Brain microvascular endothelial cell (primary cell): ENCODE data around the gene PIK3R2.

Experiments used
- DNase-seq: peaks from one replicate; pipeline ENCODE4 v3.0.0-alpha.2; 2020
- H3K27ac ChIP-seq: fragments of 250-450 bp; sonication (Bioruptor Pico); 2 replicates; pipeline ENCODE4 v1.5.1; 2020; ENCODE audit warnings: mild to moderate bottlenecking, moderate library complexity
- H3K27me3 ChIP-seq: fragments of 250-450 bp; sonication (Bioruptor Pico); replicated peaks from 2 replicates; pipeline ENCODE4 v1.5.1; 2020; ENCODE audit warnings: mild to moderate bottlenecking
- H3K36me3 ChIP-seq: fragments of 250-450 bp; sonication (Bioruptor Pico); replicated peaks from 2 replicates; pipeline ENCODE4 v1.5.1; 2020; ENCODE audit warnings: mild to moderate bottlenecking
- H3K4me3 ChIP-seq: 2 replicates; pipeline ENCODE4 v1.5.1; 2011; ENCODE audit warnings: low read depth, mild to moderate bottlenecking, control low read depth, low read length, moderate library complexity
- CTCF ChIP-seq: IDR thresholded peaks from 2 replicates; pipeline ENCODE4 v1.5.1; 2011; ENCODE audit warnings: low read depth, mild to moderate bottlenecking, moderate library complexity, low read length, control low read depth, inconsistent platforms; ENCODE audit errors: missing control alignments
- in situ Hi-C: cut with HindIII; loops from 2 replicates; pipeline ENCODE4 v1.10.0; 2017; ENCODE audit warnings: low sequenced_read_pairs, low pct_ligation_motif_present

The PIK3R2 gene

DNA sequence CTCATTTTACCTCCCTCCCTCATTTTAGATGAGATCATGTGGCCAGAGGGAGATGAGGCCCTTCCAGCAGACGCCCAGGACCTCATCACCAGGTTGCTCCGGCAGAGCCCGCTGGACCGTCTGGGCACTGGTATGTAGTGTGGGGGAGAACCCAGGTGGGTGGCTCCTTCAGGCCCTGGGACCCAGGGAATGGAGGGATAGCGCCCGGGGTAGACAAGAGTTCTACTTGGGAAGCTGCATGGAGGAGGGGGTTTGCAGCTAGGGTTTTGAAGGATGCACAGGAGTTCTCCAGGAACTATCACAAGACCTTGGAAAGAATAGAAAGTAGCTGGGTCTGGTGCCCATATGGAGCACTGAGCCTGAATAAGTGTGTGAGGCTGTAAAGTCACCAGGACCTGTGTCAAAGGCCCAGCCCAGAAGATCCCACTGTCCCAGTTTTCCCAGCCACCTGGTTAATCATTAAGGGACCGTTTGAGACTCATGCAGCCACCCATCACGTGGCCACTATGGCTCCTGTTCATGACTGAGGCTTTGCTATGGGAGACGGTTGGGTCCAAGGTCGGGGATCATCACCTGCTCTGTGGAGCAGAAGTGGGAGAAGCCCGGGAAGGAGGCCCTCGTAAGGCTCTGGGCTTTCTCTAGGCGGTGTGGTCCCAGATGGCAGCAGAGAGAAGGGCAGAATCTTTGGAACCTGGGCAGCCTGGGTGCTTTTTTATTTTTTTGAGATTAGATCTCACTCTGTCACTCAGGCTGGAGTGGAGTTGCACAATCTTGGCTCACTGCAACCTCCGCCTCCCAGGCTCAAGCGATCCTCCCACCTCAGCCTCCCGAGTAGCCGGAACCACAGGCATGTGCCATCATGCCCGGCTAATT, 17.0 kb upstream of the PIK3R2 start:
- no peak for DNase-seq
- no peak overlapping the region for H3K4me3 ChIP-seq
- in situ Hi-C loops = no loop called here
- H3K27me3 ChIP-seq = no peaks in the 10 kb centered on the region
- H3K36me3 ChIP-seq = peaks cover 11% of the 10 kb centered on the region
- TF ChIP-seq CTCF = no peak
- H3K27ac ChIP-seq = no peak overlapping the region

DNA sequence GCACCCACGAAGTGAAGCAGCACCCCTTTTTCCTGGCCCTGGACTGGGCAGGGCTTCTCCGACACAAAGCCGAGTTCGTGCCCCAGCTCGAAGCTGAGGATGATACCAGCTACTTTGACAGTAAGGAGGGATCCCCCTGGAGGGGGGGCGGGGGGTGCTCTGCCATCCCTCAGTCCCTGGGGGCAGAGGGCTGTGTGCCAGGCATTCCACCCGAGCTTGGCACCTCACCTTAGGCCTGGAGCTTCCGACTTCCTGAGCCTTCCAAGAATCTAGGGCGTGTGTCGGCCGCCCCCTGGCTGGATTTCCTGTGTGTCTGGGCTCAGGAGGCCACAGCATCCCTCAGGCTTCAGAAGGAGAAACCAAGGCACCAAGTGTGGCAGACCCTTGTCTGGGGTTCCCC, 15.7 kb upstream of the PIK3R2 start:
- Histone ChIP-seq H3K4me3 (no peak overlapping the region), H3K27me3 (no peaks in the 10 kb centered on the region), H3K27ac (no peak overlapping the region), H3K36me3 (peaks cover 13% of the 10 kb centered on the region)
- in situ Hi-C loops = no loop called here
- TF ChIP-seq CTCF = no peak
- no peak for DNase-seq

- Histone ChIP-seq H3K27me3 (no peaks in the 10 kb centered on the region), H3K27ac (no peak overlapping the region), H3K36me3 (peaks cover 10% of the 10 kb centered on the region), H3K4me3 (no peak overlapping the region)
- TF ChIP-seq CTCF = no peak
- no peak for DNase-seq
- in situ Hi-C loops = no loop called here
Measured at GRCh38 chr19:18137657-18138339, 15.2 kb upstream of the PIK3R2 start.

- H3K27ac ChIP-seq = no peak overlapping the region
- no peaks in the 10 kb centered on the region for H3K27me3 ChIP-seq
- no peak for DNase-seq
- no peak overlapping the region for H3K4me3 ChIP-seq
- in situ Hi-C loops = no loop called here
- no peak for TF ChIP-seq CTCF
- peaks cover 24% of the 10 kb centered on the region for H3K36me3 ChIP-seq
Measured at GRCh38 chr19:18140473-18140872, 12.5 kb upstream of the PIK3R2 start.

GRCh38 chr19:18141031-18141430, 11.9 kb upstream of the PIK3R2 start:
- in situ Hi-C loops = no loop called here
- H3K36me3 ChIP-seq = peaks cover 24% of the 10 kb centered on the region
- TF ChIP-seq CTCF = no peak
- no peak overlapping the region for H3K27ac ChIP-seq
- no peak for DNase-seq
- H3K4me3 ChIP-seq = no peak overlapping the region
- H3K27me3 ChIP-seq = no peaks in the 10 kb centered on the region
